ENCODE data around the gene FBRS. TPM values are rescaled to one million over a fixed set of nuclear protein-coding genes. Genes with fewer than 3 reads are reported as not detected.

Gene FBRS
- total RNA-seq, 4 donors from 2014 or later, result 19.9 to 52.1 (median 32.8) TPM

DNA sequence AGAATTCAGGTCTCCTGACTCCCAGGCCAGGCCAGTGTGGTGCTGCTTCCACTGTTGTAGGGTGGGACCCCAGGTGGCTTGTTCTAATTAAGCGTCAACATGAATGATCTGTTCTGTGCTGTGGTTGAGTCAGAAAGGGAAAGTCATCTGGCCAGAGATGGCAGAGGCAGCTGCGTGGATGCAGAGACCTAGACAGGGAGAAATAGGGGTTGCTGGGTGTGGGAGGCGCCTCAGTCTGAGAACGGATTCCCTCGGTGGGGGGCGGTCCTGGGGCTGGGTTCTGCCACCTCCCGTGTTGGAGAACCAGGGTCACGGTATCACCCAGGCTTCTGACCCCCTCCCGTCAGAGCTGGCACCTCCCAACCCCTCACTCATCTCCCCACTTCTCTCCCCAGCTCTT lies 5.6 kb downstream of the FBRS start:
- no peak overlapping the region for H3K4me3 ChIP-seq
- no peaks in the 10 kb centered on the region for H3K27me3 ChIP-seq
- WGBS, 2 donors (ENCODE audit: low coverage in 1 of 2), result 60% methylated on average over 6 of the region's 9 CpGs; no CpG with 5 or more reads in 1 of the 2 donors
- H3K36me3 ChIP-seq, result peaks cover 0 to 80% of the 10 kb centered on the region in 2 donors
- no peak for TF ChIP-seq POLR2AphosphoS5 (IDR thresholded peaks at IDR 0.05)
- no peak for TF ChIP-seq POLR2A (IDR thresholded peaks at IDR 0.05)
- no peak for TF ChIP-seq EP300 (IDR thresholded peaks at IDR 0.05)
- TF ChIP-seq, protein P1, sequence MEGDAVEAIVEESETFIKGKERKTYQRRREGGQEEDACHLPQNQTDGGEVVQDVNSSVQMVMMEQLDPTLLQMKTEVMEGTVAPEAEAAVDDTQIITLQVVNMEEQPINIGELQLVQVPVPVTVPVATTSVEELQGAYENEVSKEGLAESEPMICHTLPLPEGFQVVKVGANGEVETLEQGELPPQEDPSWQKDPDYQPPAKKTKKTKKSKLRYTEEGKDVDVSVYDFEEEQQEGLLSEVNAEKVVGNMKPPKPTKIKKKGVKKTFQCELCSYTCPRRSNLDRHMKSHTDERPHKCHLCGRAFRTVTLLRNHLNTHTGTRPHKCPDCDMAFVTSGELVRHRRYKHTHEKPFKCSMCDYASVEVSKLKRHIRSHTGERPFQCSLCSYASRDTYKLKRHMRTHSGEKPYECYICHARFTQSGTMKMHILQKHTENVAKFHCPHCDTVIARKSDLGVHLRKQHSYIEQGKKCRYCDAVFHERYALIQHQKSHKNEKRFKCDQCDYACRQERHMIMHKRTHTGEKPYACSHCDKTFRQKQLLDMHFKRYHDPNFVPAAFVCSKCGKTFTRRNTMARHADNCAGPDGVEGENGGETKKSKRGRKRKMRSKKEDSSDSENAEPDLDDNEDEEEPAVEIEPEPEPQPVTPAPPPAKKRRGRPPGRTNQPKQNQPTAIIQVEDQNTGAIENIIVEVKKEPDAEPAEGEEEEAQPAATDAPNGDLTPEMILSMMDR (IDR thresholded peaks at IDR 0.05), result no peak
- H3K9me3 ChIP-seq, result no peaks in the 10 kb centered on the region
- H3K4me1 ChIP-seq, result peaks cover 0 to 58% (median 19%) of the 10 kb centered on the region in 3 donors
- ATAC-seq, result no peak
- no peak overlapping the region for H3K27ac ChIP-seq

DNA sequence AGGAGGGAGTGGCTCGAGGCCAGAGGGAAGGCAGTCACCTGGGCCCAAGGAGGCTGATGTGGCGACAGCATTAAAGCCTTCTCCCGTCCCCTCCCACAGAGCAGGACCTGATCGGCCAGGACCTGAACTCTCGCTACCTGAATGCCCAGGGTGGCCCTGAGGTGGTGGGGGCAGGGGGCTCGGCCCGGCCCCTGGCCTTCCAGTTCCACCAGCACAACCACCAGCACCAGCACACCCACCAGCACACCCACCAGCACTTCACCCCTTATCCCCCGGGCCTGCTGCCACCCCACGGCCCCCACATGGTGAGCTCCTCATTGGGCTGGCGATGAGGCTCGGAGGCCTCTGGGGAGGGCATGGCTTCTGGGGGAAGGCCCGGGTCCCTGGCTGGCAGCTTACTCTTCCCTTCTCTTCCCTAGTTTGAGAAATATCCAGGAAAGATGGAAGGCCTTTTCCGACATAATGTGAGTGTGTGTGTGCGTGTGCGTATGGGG lies 6.4 kb downstream of the FBRS start:
- Histone ChIP-seq H3K27ac (no peak overlapping the region), H3K4me3 (no peak overlapping the region), H3K9me3 (no peaks in the 10 kb centered on the region), H3K36me3 (peaks cover 0 to 88% of the 10 kb centered on the region in 2 donors), H3K27me3 (no peaks in the 10 kb centered on the region), H3K4me1 (peaks cover 0 to 57% (median 19%) of the 10 kb centered on the region in 3 donors)
- WGBS, 2 donors (ENCODE audit: low coverage in 1 of 2), result 80% methylated on average over 1 of the region's 15 CpGs; no CpG with 5 or more reads in 1 of the 2 donors
- ATAC-seq, result no peak
- no peak for TF ChIP-seq POLR2AphosphoS5 (IDR thresholded peaks at IDR 0.05)
- TF ChIP-seq, protein P1 (IDR thresholded peaks at IDR 0.05), result no peak

DNA sequence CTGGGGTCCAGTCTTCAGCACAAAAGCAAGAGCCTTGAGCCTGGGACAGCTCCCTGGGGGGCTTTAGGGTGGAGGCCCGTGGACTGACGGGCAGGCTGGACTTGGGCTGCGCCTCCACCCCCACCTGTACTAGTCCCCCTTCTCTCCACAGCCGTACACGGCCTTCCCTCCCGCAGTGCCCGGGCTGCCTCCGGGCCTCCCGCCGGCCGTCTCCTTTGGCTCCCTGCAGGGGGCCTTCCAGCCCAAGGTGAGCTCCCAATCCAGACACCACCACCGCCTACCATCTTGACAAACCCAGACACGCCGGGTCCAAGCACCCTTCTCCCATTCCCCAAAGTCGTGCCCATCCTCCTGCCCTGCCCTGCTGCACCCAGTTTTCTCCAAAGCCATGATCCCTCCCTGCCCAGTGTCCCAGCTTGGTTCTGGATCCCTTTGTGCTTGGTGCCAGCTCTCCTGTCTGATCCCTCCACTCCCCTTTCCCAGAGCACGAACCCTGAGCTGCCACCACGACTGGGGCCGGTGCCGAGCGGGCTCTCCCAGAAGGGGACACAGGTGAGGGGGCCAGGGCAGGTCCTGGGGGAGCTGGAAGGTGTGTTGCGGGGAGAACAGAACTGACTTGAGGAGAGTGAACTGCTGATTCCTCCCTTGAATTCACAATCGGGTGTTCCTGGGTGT lies 7.1 kb downstream of the FBRS start:
- Histone ChIP-seq H3K4me3 (no peak overlapping the region), H3K27ac (no peak overlapping the region), H3K36me3 (peaks cover 0 to 94% of the 10 kb centered on the region in 2 donors), H3K4me1 (peaks cover 0 to 51% (median 16%) of the 10 kb centered on the region in 3 donors), H3K27me3 (no peaks in the 10 kb centered on the region), H3K9me3 (no peaks in the 10 kb centered on the region)
- WGBS, 2 donors (ENCODE audit: low coverage in 1 of 2), result 60 to 64% methylated on average over 1 to 4 of the region's 22 CpGs
- TF ChIP-seq, protein P1 (IDR thresholded peaks at IDR 0.05), result no peak
- no peak for TF ChIP-seq POLR2A (IDR thresholded peaks at IDR 0.05)
- TF ChIP-seq EP300 (IDR thresholded peaks at IDR 0.05), result no peak
- TF ChIP-seq POLR2AphosphoS5 (IDR thresholded peaks at IDR 0.05), result no peak
- no peak for ATAC-seq

DNA sequence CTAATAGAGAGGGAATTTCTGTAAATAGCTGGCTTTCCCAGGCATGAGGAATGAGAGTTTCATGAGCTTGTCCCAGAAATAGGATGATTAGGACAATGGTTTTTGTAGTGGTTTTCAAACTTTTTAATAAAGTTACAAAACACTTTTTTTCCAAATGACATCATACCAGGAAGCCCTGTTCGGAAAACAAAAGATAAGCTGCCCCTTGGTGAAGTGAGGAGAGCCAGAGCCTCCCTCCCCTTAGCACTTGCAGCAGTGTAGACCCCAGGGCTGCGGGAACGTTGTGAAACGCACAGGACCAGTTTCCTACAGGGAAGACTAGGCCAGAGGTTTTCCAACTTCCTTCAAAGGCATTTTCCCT lies 7.6 kb downstream of the FBRS start:
- Histone ChIP-seq H3K27ac (no peak overlapping the region), H3K4me3 (no peak overlapping the region), H3K4me1 (peaks cover 0 to 46% (median 11%) of the 10 kb centered on the region in 3 donors), H3K9me3 (no peaks in the 10 kb centered on the region), H3K27me3 (no peaks in the 10 kb centered on the region), H3K36me3 (peaks cover 0 to 99% of the 10 kb centered on the region in 2 donors)
- 78 to 86% methylated on average over 3 of the region's 4 CpGs for WGBS, 2 donors (ENCODE audit: low coverage in 1 of 2)
- no peak for ATAC-seq
- TF ChIP-seq, protein P1 (IDR thresholded peaks at IDR 0.05), result no peak
- TF ChIP-seq EP300 (IDR thresholded peaks at IDR 0.05) (no peak), POLR2AphosphoS5 (IDR thresholded peaks at IDR 0.05) (no peak), POLR2A (IDR thresholded peaks at IDR 0.05) (no peak)

DNA sequence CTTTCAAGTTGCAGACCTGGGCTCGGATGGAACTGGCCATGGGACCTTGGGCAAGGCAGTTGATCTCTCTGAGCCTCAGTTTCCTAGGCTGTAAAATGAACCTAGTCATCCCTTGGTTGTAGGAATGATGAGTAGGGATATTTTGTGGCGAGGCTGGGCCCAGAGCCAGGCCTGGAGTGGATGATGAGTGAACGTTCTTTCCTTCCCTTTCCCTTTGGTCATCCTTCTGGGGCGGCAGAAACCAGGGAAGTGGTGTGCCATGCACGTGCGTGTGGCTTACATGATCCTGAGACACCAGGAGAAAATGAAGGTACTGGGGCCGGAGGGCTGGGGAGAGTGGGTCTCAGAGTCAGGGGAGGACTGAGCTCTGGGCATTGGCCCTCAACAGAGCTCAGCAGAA lies 8.4 kb downstream of the FBRS start:
- Histone ChIP-seq H3K36me3 (peaks cover 0 to 92% of the 10 kb centered on the region in 2 donors), H3K4me3 (no peak overlapping the region), H3K4me1 (peaks cover 0 to 37% (median 3%) of the 10 kb centered on the region in 3 donors), H3K27me3 (no peaks in the 10 kb centered on the region), H3K27ac (no peak overlapping the region), H3K9me3 (no peaks in the 10 kb centered on the region)
- WGBS, 2 donors (ENCODE audit: low coverage in 1 of 2), result 94% methylated on average over 3 of the region's 7 CpGs; no CpG with 5 or more reads in 1 of the 2 donors
- TF ChIP-seq POLR2AphosphoS5 (IDR thresholded peaks at IDR 0.05), result no peak
- TF ChIP-seq, protein P1 (IDR thresholded peaks at IDR 0.05), result no peak
- no peak for TF ChIP-seq EP300 (IDR thresholded peaks at IDR 0.05)
- TF ChIP-seq POLR2A (IDR thresholded peaks at IDR 0.05), result no peak
- no peak for ATAC-seq

Measured in gastroesophageal sphincter (tissue), 4 donors.